H1 (cell line): ENCODE results near the gene CEBPG. TPM values are rescaled to one million over a fixed set of nuclear protein-coding genes. Genes with fewer than 3 reads are reported as not detected.

ENCODE experiments used
- CTCF ChIA-PET: fragments of 300-600 bp; sonication (Branson Sonifier 250); formaldehyde crosslinking; loops from one replicate; lab custom pipeline; 2021; ENCODE audit not compliant: partially characterized antibody; lab: Charles Lee
- POLR2A ChIA-PET: fragments of 300-600 bp; sonication (Branson Sonifier 250); formaldehyde crosslinking; loops from one replicate; lab custom pipeline; 2021; ENCODE audit warnings: inconsistent platforms; ENCODE audit not compliant: partially characterized antibody; lab: Charles Lee
- DNase-seq, 2 experiments: peaks; one replicate each; pipeline versions ENCODE4 v3.0.0 to v3.0.0-alpha.2; 2010 to 2022; ENCODE audit warnings: low spot score in 2 of 2, low read depth in 1 of 2, mixed read lengths in 1 of 2
- FAIRE-seq: peaks from 2 replicates; lab custom pipeline; 2011; peaks lifted over from hg19 to GRCh38; lab: Jason Lieb, UNC
- H2AFZ ChIP-seq: 2 replicates; pipeline ENCODE4 v1.8.1; 2012; ENCODE audit warnings: low read length, inconsistent platforms
- H2AK5ac ChIP-seq: 2 replicates; pipeline ENCODE4 v1.6.1; 2013; ENCODE audit warnings: low read depth, low read length
- H2BK120ac ChIP-seq: replicated peaks from 2 replicates; pipeline ENCODE3; 2013; ENCODE audit warnings: low read depth, low read length, inconsistent platforms
- H2BK12ac ChIP-seq: 2 replicates; pipeline ENCODE4 v1.6.1; 2013; ENCODE audit warnings: low read depth, low read length
- H2BK15ac ChIP-seq: 2 replicates; pipeline ENCODE4 v1.6.1; 2013; ENCODE audit warnings: low read length
- H2BK20ac ChIP-seq: 2 replicates; pipeline ENCODE4 v1.6.1; 2013; ENCODE audit warnings: low read length
- H2BK5ac ChIP-seq: 2 replicates; pipeline ENCODE4 v1.6.1; 2013; ENCODE audit warnings: low read depth, low read length
- H3K14ac ChIP-seq: 2 replicates; pipeline ENCODE4 v1.6.1; 2013; ENCODE audit warnings: inconsistent platforms; ENCODE audit not compliant: insufficient read length
- H3K18ac ChIP-seq: 2 replicates; pipeline ENCODE4 v1.6.1; 2013; ENCODE audit warnings: low read length; ENCODE audit errors: extremely low read depth
- H3K23ac ChIP-seq: 2 replicates; pipeline ENCODE4 v1.6.1; 2013; ENCODE audit warnings: inconsistent platforms; ENCODE audit not compliant: insufficient read length
- H3K23me2 ChIP-seq: 2 replicates; pipeline ENCODE4 v1.6.1; 2013; ENCODE audit warnings: low read depth, low read length
- H3K27ac ChIP-seq: 2 replicates; pipeline ENCODE4 v1.6.1; 2011; ENCODE audit warnings: low read depth, low read length, inconsistent platforms
- H3K27me3 ChIP-seq, 4 experiments: replicated peaks in 1 of 4; 1 replicate in 1 of 4; 2 replicates in 3 of 4; pipeline versions ENCODE4 v1.6.1 to v1.8.1; 2011 to 2013; ENCODE audit warnings: low read length in 3 of 4, mild to moderate bottlenecking in 3 of 4, inconsistent platforms in 2 of 4, mixed read lengths in 2 of 4, moderate library complexity in 1 of 4; ENCODE audit not compliant: control insufficient read depth in 3 of 4, insufficient read depth in 3 of 4; ENCODE audit errors: extremely low read depth in 1 of 4
- H3K36me3 ChIP-seq, 4 experiments: 2 replicates each; pipeline versions ENCODE4 v1.6.1 to v1.8.1; 2011 to 2013; ENCODE audit warnings: mild to moderate bottlenecking in 4 of 4, low read length in 3 of 4, moderate library complexity in 2 of 4, control low read depth in 1 of 4, inconsistent platforms in 1 of 4; ENCODE audit not compliant: insufficient read depth in 4 of 4, control insufficient read depth in 2 of 4
- H3K4ac ChIP-seq: replicated peaks from 2 replicates; pipeline ENCODE3; 2013; ENCODE audit warnings: low read length, low read depth, mixed read lengths, inconsistent platforms; ENCODE audit not compliant: insufficient read length
- H3K4me1 ChIP-seq, 4 experiments: replicated peaks in 1 of 4; 1 replicate in 1 of 4; 2 replicates in 3 of 4; pipeline versions ENCODE4 v1.6.1 to v1.8.1; 2011 to 2013; ENCODE audit warnings: low read length in 3 of 4, inconsistent platforms in 2 of 4, mixed read lengths in 1 of 4; ENCODE audit not compliant: insufficient read depth in 4 of 4, control insufficient read depth in 3 of 4
- H3K4me2 ChIP-seq, 2 experiments: 2 replicates each; pipeline versions ENCODE4 v1.6.1 to v1.8.1; 2011 to 2013; ENCODE audit warnings: low read depth in 2 of 2, low read length in 2 of 2, control low read depth in 1 of 2, inconsistent platforms in 1 of 2, mild to moderate bottlenecking in 1 of 2; ENCODE audit not compliant: insufficient read depth in 1 of 2
- H3K4me3 ChIP-seq, 4 experiments: fragments of 200-600, 300-600 bp in 1 of 4; sonication (generic), shearing (Covaris generic), sonication (Bioruptor Twin) in 1 of 4; 2 replicates each; pipeline versions ENCODE4 v1.5.1 to v1.8.1; 2011 to 2016; ENCODE audit warnings: low read length in 4 of 4, low read depth in 3 of 4, control low read depth in 2 of 4, inconsistent platforms in 2 of 4, mild to moderate bottlenecking in 2 of 4, mixed read lengths in 1 of 4, moderate library complexity in 1 of 4; ENCODE audit not compliant: insufficient read depth in 2 of 4; ENCODE audit errors: extremely low read depth in 1 of 4
- H3K56ac ChIP-seq: replicated peaks from 2 replicates; pipeline ENCODE3; 2013; ENCODE audit warnings: low read depth, mild to moderate bottlenecking, mixed read lengths, low read length, inconsistent platforms; ENCODE audit not compliant: insufficient read length
- H3K79me1 ChIP-seq: 2 replicates; pipeline ENCODE4 v1.6.1; 2013; ENCODE audit warnings: low read depth, low read length, control low read depth
- H3K79me2 ChIP-seq, 2 experiments: 2 replicates each; pipeline versions ENCODE4 v1.6.1 to v1.8.1; 2012 to 2013; ENCODE audit warnings: low read length in 2 of 2, mild to moderate bottlenecking in 2 of 2, inconsistent platforms in 1 of 2; ENCODE audit not compliant: insufficient read depth in 2 of 2, control insufficient read depth in 1 of 2
- H3K9ac ChIP-seq, 4 experiments: replicated peaks in 1 of 4; 1 replicate in 1 of 4; 2 replicates in 3 of 4; pipeline versions ENCODE4 v1.6.1 to v1.8.1; 2011 to 2013; ENCODE audit warnings: low read depth in 3 of 4, low read length in 3 of 4, control low read depth in 2 of 4, mild to moderate bottlenecking in 2 of 4, moderate library complexity in 2 of 4, inconsistent platforms in 1 of 4; ENCODE audit errors: extremely low read depth in 1 of 4
- H3K9me3 ChIP-seq, 2 experiments: 2 replicates each; pipeline versions ENCODE4 v1.6.1 to v1.8.1; 2012 to 2013; ENCODE audit warnings: mild to moderate bottlenecking in 2 of 2, moderate library complexity in 2 of 2, control low read depth in 1 of 2, inconsistent platforms in 1 of 2, low read depth in 1 of 2, low read length in 1 of 2, mixed read lengths in 1 of 2; ENCODE audit not compliant: insufficient read depth in 2 of 2
- H4K20me1 ChIP-seq, 2 experiments: replicated peaks in 1 of 2; 2 replicates each; pipeline versions ENCODE3 to v1.8.1; 2011 to 2013; ENCODE audit warnings: inconsistent platforms in 2 of 2, low read length in 2 of 2, mild to moderate bottlenecking in 1 of 2; ENCODE audit not compliant: insufficient read depth in 2 of 2, control insufficient read depth in 1 of 2
- H4K5ac ChIP-seq: 2 replicates; pipeline ENCODE4 v1.6.1; 2013; ENCODE audit warnings: low read length, low read depth, mixed read lengths, inconsistent platforms; ENCODE audit not compliant: insufficient read length
- H4K8ac ChIP-seq: 2 replicates; pipeline ENCODE4 v1.8.0; 2013; ENCODE audit warnings: mild to moderate bottlenecking, moderate library complexity, low read length, inconsistent platforms; ENCODE audit not compliant: insufficient read depth; ENCODE audit errors: extremely low read depth
- H4K91ac ChIP-seq: replicated peaks from 2 replicates; pipeline ENCODE3; 2013; ENCODE audit warnings: low read length, mixed read lengths, inconsistent platforms; ENCODE audit not compliant: insufficient read length
- BRCA1 ChIP-seq: IDR thresholded peaks from 2 replicates; pipeline ENCODE4 v1.6.1; 2012; ENCODE audit warnings: low read depth, low read length, improper control_type of control experiment
- FOSL1 ChIP-seq: IDR thresholded peaks from 2 replicates; pipeline ENCODE4 v1.6.1; 2011; ENCODE audit warnings: mild to moderate bottlenecking, low read depth, low read length, moderate library complexity; ENCODE audit not compliant: insufficient read depth
- GTF2F1 ChIP-seq: IDR thresholded peaks from 2 replicates; pipeline ENCODE4 v1.6.1; 2012; ENCODE audit warnings: low read depth, low read length, improper control_type of control experiment, borderline replicate concordance
- HDAC2 ChIP-seq, 2 experiments: fragments of 300-600 bp in 1 of 2; sonication (generic) in 1 of 2; IDR thresholded peaks; 2 replicates each; pipeline ENCODE4 v1.6.1; 2011 to 2012; ENCODE audit warnings: low read depth in 2 of 2, low read length in 2 of 2, mild to moderate bottlenecking in 2 of 2, moderate library complexity in 2 of 2, borderline replicate concordance in 1 of 2, inconsistent platforms in 1 of 2
- KDM4A ChIP-seq: IDR thresholded peaks from one replicate; pipeline ENCODE4 v1.7.1; 2012; ENCODE audit warnings: low read depth, mild to moderate bottlenecking, moderate library complexity, low read length, inconsistent platforms; ENCODE audit not compliant: severe bottlenecking
- NANOG ChIP-seq: IDR thresholded peaks from 2 replicates; pipeline ENCODE4 v1.6.1; 2011; ENCODE audit warnings: low read length, low read depth, mild to moderate bottlenecking, inconsistent platforms; ENCODE audit not compliant: insufficient read depth, poor library complexity, severe bottlenecking
- SIRT6 ChIP-seq: IDR thresholded peaks from one replicate; pipeline ENCODE4 v1.7.1; 2012; ENCODE audit warnings: low read length, inconsistent platforms
- TAF1 ChIP-seq: IDR thresholded peaks from 2 replicates; pipeline ENCODE4 v1.6.1; 2011; ENCODE audit warnings: mild to moderate bottlenecking, low read depth, low read length
- WGBS, 2 experiments: shearing (Covaris generic) in 1 of 2; methylation state at CpG; one replicate each; pipeline versions ENCODE4 v1.1.6 to v1.1.7; 2013 to 2015; ENCODE audit warnings: low lambda C conversion rate in 2 of 2, mixed read lengths in 2 of 2, inconsistent platforms in 1 of 2, low coverage in 1 of 2, missing lambda C conversion rate in 1 of 2; ENCODE audit not compliant: insufficient replicate concordance in 2 of 2, insufficient coverage in 1 of 2, insufficient read length in 1 of 2; ENCODE audit errors: extremely low coverage in 1 of 2, missing lambda C conversion rate in 1 of 2; 5-methylcytosine and 5-hydroxymethylcytosine counted together
- polyA plus RNA-seq, 7 experiments: library from polyadenylated mRNA; depleted of rRNA in 3 of 7; stranded (reverse) in 5 of 7; unstranded in 2 of 7; fragments of >200 nt in 5 of 7; fragments of 200-250 nt in 2 of 7; gene quantifications; 1 replicate in 5 of 7; 2 replicates in 1 of 7; 4 replicates in 1 of 7; pipeline versions ENCODE4 v1.2.1 to v1.2.3, GENCODE V29; 2011 to 2013; ENCODE audit warnings: missing spikeins in 2 of 7, mixed read lengths in 2 of 7
- total RNA-seq: library from RNA; stranded (reverse); fragmentation: NEBNext Ultra II Directional; extraction: Animal tissue kit (Norgen Biotek cat#: 25700); gene quantifications from 2 replicates; pipeline ENCODE4 v1.2.1, GENCODE V29; 2021

CEBPG gene
- total and polyA plus RNA-seq, 2 of the 8 experiments (the other 6 are each of a cell fraction or from before 2014, with no cell fraction given), result 12.3 to 35.4 TPM

- H4K91ac ChIP-seq, result no peak overlapping the region
- H4K20me1 ChIP-seq, result no peaks in the 10 kb centered on the region
- no peak overlapping the region for H2BK15ac ChIP-seq
- H2BK12ac ChIP-seq, result no peak overlapping the region
- no peaks in the 10 kb centered on the region for H3K23me2 ChIP-seq
- 80% methylated on average over 1 of the region's 1 CpG; no CpG with 5 or more reads in 1 of the 2 experiments for WGBS, 2 experiments
- no peak overlapping the region for H3K14ac ChIP-seq
- no peaks in the 10 kb centered on the region for H3K79me2 ChIP-seq
- POLR2A ChIA-PET, result interaction anchor here (6.8 kb wide), 1 partner anchor 16 kb away, joined by 44 read pairs; the partner anchor contains the start of gene CEBPG
- H3K4me3 ChIP-seq, result no peak overlapping the region
- H3K36me3 ChIP-seq, result no peaks in the 10 kb centered on the region
- no peak overlapping the region for H3K18ac ChIP-seq
- DNase-seq (no peak), FAIRE-seq (no peak)
- H4K5ac ChIP-seq, result no peak overlapping the region
- H3K27ac ChIP-seq, result no peak overlapping the region
- TF ChIP-seq HDAC2 (IDR thresholded peaks at IDR 0.05; ENCODE audit: borderline replicate concordance in 1 of 2, low read depth in 2 of 2, low read length in 2 of 2), result no peak
- TF ChIP-seq NANOG, result no peak
- no peak for TF ChIP-seq TAF1
- no peak for TF ChIP-seq GTF2F1
- no peak for TF ChIP-seq BRCA1
- no peak for TF ChIP-seq FOSL1
- no peak for TF ChIP-seq SIRT6
- TF ChIP-seq KDM4A, result no peak
- H4K8ac ChIP-seq, result no peak overlapping the region
- no peaks in the 10 kb centered on the region for H3K4me1 ChIP-seq
- H3K9ac ChIP-seq, result no peak overlapping the region
- no peak overlapping the region for H3K4ac ChIP-seq
- H3K79me1 ChIP-seq, result no peaks in the 10 kb centered on the region
- no peak overlapping the region for H2BK5ac ChIP-seq
- H3K56ac ChIP-seq, result no peak overlapping the region
- no peak overlapping the region for H2BK120ac ChIP-seq
- CTCF ChIA-PET, result interaction anchor here (0.7 to 1.4 kb wide), 4 partner anchors 12 to 122 kb away, joined by 3 to 5 read pairs (median 4); partner anchors contain the start of gene CEBPG
- H3K9me3 ChIP-seq, result no peaks in the 10 kb centered on the region
- H3K23ac ChIP-seq, result no peak overlapping the region
- no peak overlapping the region for H3K4me2 ChIP-seq
- H2AFZ ChIP-seq, result no peak overlapping the region
- H3K27me3 ChIP-seq, result no peaks in the 10 kb centered on the region; a peak in 1 of 7 replicates
- no peak overlapping the region for H2AK5ac ChIP-seq
- H2BK20ac ChIP-seq, result no peak overlapping the region
Observed at GRCh38 chr19:33357556-33357955, 16.0 kb upstream of the CEBPG start.
